ENCODE measurements around the gene MYO1H. TPM values are rescaled to one million over a fixed set of nuclear protein-coding genes. Genes with fewer than 3 reads are reported as not detected.

MYO1H gene
- total and polyA plus RNA-seq, 4 donors: 0.06 to 0.15 (median 0.09) TPM; not detected in 1

DNA sequence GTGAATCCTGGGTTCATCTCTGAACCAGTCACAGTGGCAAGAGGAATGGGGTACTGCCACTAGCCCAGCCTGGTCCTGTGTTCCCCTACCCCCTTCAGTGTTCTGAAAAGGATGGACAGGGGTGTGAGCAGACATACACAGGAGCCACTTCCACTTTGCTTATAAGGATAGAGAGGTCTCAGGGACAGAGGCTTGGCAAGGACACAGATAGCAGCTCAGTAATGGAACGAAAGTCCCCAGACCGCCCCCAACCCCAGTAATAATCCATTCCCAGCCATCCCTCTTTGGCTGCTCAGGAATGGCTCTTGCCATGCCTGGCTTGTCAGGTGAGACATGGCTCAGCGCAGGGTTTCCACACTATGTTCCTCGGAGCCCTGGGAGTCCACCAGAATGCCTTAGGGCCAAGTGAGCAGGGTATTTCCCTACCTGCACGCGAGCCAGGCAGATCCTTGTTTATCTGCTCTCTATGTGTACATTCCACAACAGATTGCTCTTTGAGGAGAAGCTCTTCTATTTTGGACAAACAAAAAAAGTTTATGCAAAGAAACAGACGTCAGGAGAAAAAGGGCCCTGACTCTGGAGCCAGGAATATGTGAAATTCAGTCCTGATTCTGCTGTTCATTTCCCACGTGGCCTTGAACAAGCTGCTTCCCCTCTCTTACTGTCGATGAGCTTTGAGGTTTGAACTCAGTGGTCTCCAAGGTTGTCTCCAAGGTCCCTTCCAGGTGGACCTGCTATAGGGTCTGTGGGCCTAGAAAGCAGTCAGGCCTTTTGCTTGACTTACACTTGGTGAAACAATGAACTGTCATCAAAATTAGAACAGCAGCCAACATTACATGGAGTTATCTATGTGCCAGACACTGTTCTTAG, 139.7 kb downstream of the MYO1H start:
- TF ChIP-seq CTCF (IDR thresholded peaks at IDR 0.05; ENCODE audit: control extremely low read depth, extremely low read depth): no peak
- no peaks in the 10 kb centered on the region for H3K4me1 ChIP-seq (ENCODE audit: control insufficient read depth in 5 of 5, insufficient read depth in 5 of 5, low read length in 5 of 5)
- no peaks in the 10 kb centered on the region for H3K27me3 ChIP-seq (ENCODE audit: control insufficient read depth in 3 of 3, insufficient read depth in 3 of 3, low read length in 2 of 3)
- no peak for ATAC-seq (ENCODE audit: insufficient read depth, low FRiP score)
- DNase-seq: no peak
- peaks cover 43 to 72% (median 61%) of the 10 kb centered on the region in 4 donors for H3K36me3 ChIP-seq (ENCODE audit: control insufficient read depth in 4 of 4, insufficient read depth in 4 of 4, low read length in 4 of 4)
- no peak overlapping the region for H3K9ac ChIP-seq (ENCODE audit: insufficient read depth in 1 of 2, low read length in 2 of 2)
- H3K27ac ChIP-seq (ENCODE audit: low read depth in 1 of 2, low read length in 1 of 2): no peak overlapping the region
- H3K9me3 ChIP-seq (ENCODE audit: control insufficient read depth in 4 of 4, insufficient read depth in 3 of 4, low read length in 3 of 4): no peaks in the 10 kb centered on the region
- H3K4me3 ChIP-seq: no peak overlapping the region
- 94 to 99% methylated on average over 9 of the region's 9 CpGs for WGBS, 2 donors

GRCh38 chr12:109488051-109488665, 140.5 kb downstream of the MYO1H start:
- DNase-seq: no peak
- Histone ChIP-seq H3K36me3 (ENCODE audit: control insufficient read depth in 4 of 4, insufficient read depth in 4 of 4, low read length in 4 of 4) (peaks cover 43 to 72% (median 64%) of the 10 kb centered on the region in 4 donors), H3K9me3 (ENCODE audit: control insufficient read depth in 4 of 4, insufficient read depth in 3 of 4, low read length in 3 of 4) (no peaks in the 10 kb centered on the region), H3K4me1 (ENCODE audit: control insufficient read depth in 5 of 5, insufficient read depth in 5 of 5, low read length in 5 of 5) (no peaks in the 10 kb centered on the region), H3K4me3 (no peak overlapping the region), H3K27me3 (ENCODE audit: control insufficient read depth in 3 of 3, insufficient read depth in 3 of 3, low read length in 2 of 3) (no peaks in the 10 kb centered on the region), H3K27ac (ENCODE audit: low read depth in 1 of 2, low read length in 1 of 2) (no peak overlapping the region), H3K9ac (ENCODE audit: insufficient read depth in 1 of 2, low read length in 2 of 2) (no peak overlapping the region)
- no peak for ATAC-seq (ENCODE audit: insufficient read depth, low FRiP score)
- 88 to 94% methylated on average over 7 of the region's 7 CpGs for WGBS, 2 donors
- no peak for TF ChIP-seq CTCF (IDR thresholded peaks at IDR 0.05; ENCODE audit: control extremely low read depth, extremely low read depth)

DNA sequence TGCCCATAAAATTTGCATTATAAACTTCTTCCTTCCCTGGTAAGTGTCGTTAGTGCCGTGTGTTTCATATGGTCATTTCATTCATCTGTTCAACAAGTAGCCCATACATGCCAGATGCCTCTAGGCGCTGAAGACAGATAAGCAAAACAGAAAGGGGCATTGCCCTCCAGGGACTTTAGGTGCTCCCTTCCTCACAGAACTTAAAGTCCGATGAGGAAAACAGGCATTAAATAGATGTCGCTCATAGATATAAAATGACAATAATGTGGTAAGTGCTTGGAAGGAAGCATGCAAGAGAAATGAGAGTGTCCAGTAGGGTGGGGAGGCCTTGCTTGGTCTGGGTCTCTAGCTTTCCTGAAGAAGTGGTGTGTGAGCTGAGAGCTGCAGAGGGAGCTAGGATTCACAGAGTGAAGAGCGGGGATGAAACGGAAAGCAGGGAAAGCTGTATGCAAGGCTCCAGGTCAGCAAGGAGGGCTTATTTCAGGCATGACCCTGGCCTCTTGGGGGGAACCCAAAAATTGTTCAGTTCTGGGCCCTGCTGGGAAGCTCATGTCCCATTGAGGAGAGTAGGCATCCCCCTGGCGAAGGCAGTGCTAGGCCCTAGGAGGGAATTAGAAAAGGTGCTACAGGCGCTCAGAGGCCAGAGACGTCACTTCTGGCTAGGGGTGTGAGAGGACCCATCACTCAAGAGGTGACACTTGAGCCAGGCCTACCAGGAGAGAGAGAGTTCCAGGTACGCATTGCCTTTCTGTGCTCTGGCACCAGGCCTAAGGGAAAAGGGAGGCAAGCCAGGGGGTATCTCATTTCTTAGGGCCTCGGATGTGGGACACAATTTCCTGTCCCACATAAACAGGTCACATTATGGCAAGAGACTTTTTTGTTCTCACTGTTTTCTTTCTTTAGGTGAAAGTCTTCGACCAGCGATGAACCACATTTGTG, 141.6 kb downstream of the MYO1H start:
- Histone ChIP-seq H3K9me3 (ENCODE audit: control insufficient read depth in 4 of 4, insufficient read depth in 3 of 4, low read length in 3 of 4) (no peaks in the 10 kb centered on the region), H3K36me3 (ENCODE audit: control insufficient read depth in 4 of 4, insufficient read depth in 4 of 4, low read length in 4 of 4) (peaks cover 44 to 69% (median 59%) of the 10 kb centered on the region in 4 donors), H3K4me1 (ENCODE audit: control insufficient read depth in 5 of 5, insufficient read depth in 5 of 5, low read length in 5 of 5) (no peaks in the 10 kb centered on the region), H3K27me3 (ENCODE audit: control insufficient read depth in 3 of 3, insufficient read depth in 3 of 3, low read length in 2 of 3) (no peaks in the 10 kb centered on the region), H3K9ac (ENCODE audit: insufficient read depth in 1 of 2, low read length in 2 of 2) (no peak overlapping the region), H3K27ac (ENCODE audit: low read depth in 1 of 2, low read length in 1 of 2) (no peak overlapping the region), H3K4me3 (no peak overlapping the region)
- no peak for TF ChIP-seq CTCF (IDR thresholded peaks at IDR 0.05; ENCODE audit: control extremely low read depth, extremely low read depth)
- ATAC-seq (ENCODE audit: insufficient read depth, low FRiP score) (no peak), DNase-seq (no peak)
- 96 to 97% methylated on average over 14 of the region's 14 CpGs for WGBS, 2 donors
